ENCODE results near the gene GPALPP1. TPM values are rescaled to one million over a fixed set of nuclear protein-coding genes. Genes with fewer than 3 reads are reported as not detected.
"Not testable (repeated sequence)": the region's sequence is repeated elsewhere in the genome, so short reads cannot be mapped to it uniquely, and the experiment has no call there.

The GPALPP1 gene
- total RNA-seq, 3 donors from 2014 or later, result 20.5 to 22.8 (median 21.9) TPM

DNA sequence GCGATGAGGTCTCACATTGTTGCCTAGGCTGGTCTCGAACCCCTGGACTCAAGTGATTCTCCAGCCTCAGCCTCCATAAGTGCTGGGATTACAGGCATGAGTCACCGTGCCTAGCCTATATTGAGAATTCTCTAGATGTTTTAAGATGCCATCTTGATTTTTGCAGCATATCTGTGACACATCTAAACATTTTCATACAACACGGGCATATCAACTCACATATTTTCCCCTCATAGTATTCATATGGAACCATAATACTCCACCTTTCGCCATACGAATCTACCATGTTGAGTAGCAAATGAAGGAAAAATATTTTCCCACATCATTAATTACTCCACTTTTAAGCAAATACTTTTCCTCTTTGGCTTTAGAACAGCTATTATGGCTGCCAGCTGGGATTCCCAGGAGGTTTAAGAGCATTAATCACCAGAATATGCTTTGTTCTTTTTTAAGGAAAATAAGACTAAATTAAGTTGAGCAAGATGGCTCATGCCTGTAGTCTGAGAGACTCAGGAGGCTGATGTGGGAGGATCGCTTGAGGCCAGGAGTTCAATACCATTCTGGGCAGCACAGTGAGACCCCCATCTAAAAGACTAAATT, 74.0 kb downstream of the GPALPP1 start:
- peaks cover 18% of the 10 kb centered on the region for H3K27me3 Mint-ChIP-seq (ENCODE audit: low read depth)
- no peak for ATAC-seq
- H3K36me3 Mint-ChIP-seq (ENCODE audit: insufficient read depth), result no peaks in the 10 kb centered on the region
- DNase-seq, result no peak
- H3K9me3 Mint-ChIP-seq, result no peaks in the 10 kb centered on the region
- H3K4me3 Mint-ChIP-seq, result no peak overlapping the region
- no peaks in the 10 kb centered on the region for H3K4me1 Mint-ChIP-seq (ENCODE audit: low read depth)

DNA sequence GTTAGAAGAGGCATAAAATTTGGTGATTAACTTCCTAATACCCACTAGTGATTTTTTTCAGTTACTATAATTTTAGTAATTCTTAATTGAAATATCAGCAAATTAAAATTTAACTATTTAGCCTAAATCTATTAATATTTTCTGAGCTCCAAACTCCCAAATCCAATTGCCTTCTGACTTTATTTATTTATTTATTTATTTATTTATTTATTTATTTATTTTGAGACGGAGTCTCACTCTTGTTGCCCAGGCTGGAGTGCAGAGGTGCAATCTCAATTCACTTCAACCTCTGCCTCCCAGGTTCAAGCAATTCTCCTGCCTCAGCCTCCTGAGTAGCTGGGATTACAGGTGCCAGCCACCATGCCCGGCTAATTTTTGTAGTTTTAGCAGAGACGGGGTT, 74.6 kb downstream of the GPALPP1 start:
- not testable (repeated sequence) for DNase-seq; H3K4me3 Mint-ChIP-seq; H3K36me3 Mint-ChIP-seq (ENCODE audit: insufficient read depth); H3K4me1 Mint-ChIP-seq (ENCODE audit: low read depth); H3K9me3 Mint-ChIP-seq; ATAC-seq
- H3K27me3 Mint-ChIP-seq (ENCODE audit: low read depth), result peaks cover 16% of the 10 kb centered on the region

GRCh38 chr13:45064889-45065288, 75.6 kb downstream of the GPALPP1 start:
- peaks cover 19% of the 10 kb centered on the region for H3K27me3 Mint-ChIP-seq (ENCODE audit: low read depth)
- no peaks in the 10 kb centered on the region for H3K9me3 Mint-ChIP-seq
- no peak for DNase-seq
- H3K4me1 Mint-ChIP-seq (ENCODE audit: low read depth), result no peaks in the 10 kb centered on the region
- no peaks in the 10 kb centered on the region for H3K36me3 Mint-ChIP-seq (ENCODE audit: insufficient read depth)
- no peak overlapping the region for H3K4me3 Mint-ChIP-seq
- ATAC-seq, result no peak

GRCh38 chr13:45068036-45069001, 79.0 kb downstream of the GPALPP1 start:
- no peak overlapping the region for H3K4me3 Mint-ChIP-seq
- DNase-seq (no peak), ATAC-seq (no peak)
- H3K9me3 Mint-ChIP-seq, result no peaks in the 10 kb centered on the region
- H3K27me3 Mint-ChIP-seq (ENCODE audit: low read depth), result peaks cover 13% of the 10 kb centered on the region
- no peaks in the 10 kb centered on the region for H3K36me3 Mint-ChIP-seq (ENCODE audit: insufficient read depth)
- H3K4me1 Mint-ChIP-seq (ENCODE audit: low read depth), result no peaks in the 10 kb centered on the region

- no peaks in the 10 kb centered on the region for H3K9me3 Mint-ChIP-seq
- H3K36me3 Mint-ChIP-seq (ENCODE audit: insufficient read depth), result no peaks in the 10 kb centered on the region
- H3K4me1 Mint-ChIP-seq (ENCODE audit: low read depth), result no peaks in the 10 kb centered on the region
- no peak overlapping the region for H3K4me3 Mint-ChIP-seq
- H3K27me3 Mint-ChIP-seq (ENCODE audit: low read depth), result peaks cover 12% of the 10 kb centered on the region
- DNase-seq (no peak), ATAC-seq (no peak)
These were observed 84.5 kb downstream of the GPALPP1 start for GRCh38 chr13:45073809-45074208.

DNA sequence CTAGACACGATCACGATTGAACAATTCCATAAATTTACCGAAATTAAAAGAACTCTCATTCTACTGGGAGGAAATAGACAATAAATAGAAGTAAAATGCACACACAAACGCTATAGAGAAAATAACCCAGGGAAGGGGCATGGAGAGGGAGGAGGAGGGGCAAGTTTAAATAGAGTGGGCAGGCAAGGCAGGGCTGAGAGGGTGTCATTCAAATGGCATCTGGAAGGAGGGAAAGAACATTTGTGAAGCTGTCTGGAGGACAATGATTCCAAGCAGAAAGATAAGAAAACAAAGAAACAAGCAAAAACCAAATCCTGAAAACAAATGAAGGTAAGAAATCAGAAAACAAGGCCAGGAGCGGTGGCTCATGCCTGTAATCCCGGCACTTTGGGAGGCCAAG, 85.4 kb downstream of the GPALPP1 start:
- Mint-ChIP-seq H3K9me3 (no peaks in the 10 kb centered on the region), H3K4me3 (no peak overlapping the region), H3K27me3 (ENCODE audit: low read depth) (peaks cover 9% of the 10 kb centered on the region), H3K36me3 (ENCODE audit: insufficient read depth) (no peaks in the 10 kb centered on the region), H3K4me1 (ENCODE audit: low read depth) (no peaks in the 10 kb centered on the region)
- DNase-seq (no peak), ATAC-seq (no peak)

GRCh38 chr13:45078003-45078402, 88.7 kb downstream of the GPALPP1 start:
- peaks cover 9% of the 10 kb centered on the region for H3K27me3 Mint-ChIP-seq (ENCODE audit: low read depth)
- ATAC-seq (no peak), DNase-seq (no peak)
- no peaks in the 10 kb centered on the region for H3K36me3 Mint-ChIP-seq (ENCODE audit: insufficient read depth)
- no peak overlapping the region for H3K4me3 Mint-ChIP-seq
- no peaks in the 10 kb centered on the region for H3K9me3 Mint-ChIP-seq
- no peaks in the 10 kb centered on the region for H3K4me1 Mint-ChIP-seq (ENCODE audit: low read depth)

Other genes with a start within 250 kb of the GPALPP1 start
- gene NUFIP1, start 67 bp upstream of the GPALPP1 start, total RNA-seq, result 10 to 100 TPM; 15.7 to 16.3 (median 16.0) TPM
- gene GTF2F2, start 131.0 kb downstream of the GPALPP1 start, total RNA-seq, result 10 to 100 TPM; 34.5 to 35.9 (median 35.5) TPM
- not detected for gene KCTD4, start 211.5 kb downstream of the GPALPP1 start, total RNA-seq